HEK293T (cell line): ENCODE measurements around the gene C3.

Experiments used
- ARNT ChIP-seq: fragments of 450-650 bp; IDR thresholded peaks from 2 replicates; pipeline ENCODE4 v1.6.1; 2017; ENCODE audit warnings: mild to moderate bottlenecking
- BHLHE40 ChIP-seq: fragments of 450-650 bp; IDR thresholded peaks from 2 replicates; pipeline ENCODE4 v1.6.1; 2016; ENCODE audit warnings: mild to moderate bottlenecking, moderate library complexity, borderline replicate concordance
- CTBP1 ChIP-seq: fragments of 450-650 bp; IDR thresholded peaks from 2 replicates; pipeline ENCODE4 v1.6.1; 2016; ENCODE audit warnings: borderline replicate concordance
- ELF4 ChIP-seq: fragments of 450-650 bp; IDR thresholded peaks from 2 replicates; pipeline ENCODE4 v1.6.1; 2017; ENCODE audit warnings: antibody characterized with exemption
- FOXA1 ChIP-seq: fragments of 450-650 bp; IDR thresholded peaks from 2 replicates; pipeline ENCODE4 v1.6.1; 2016; ENCODE audit warnings: mild to moderate bottlenecking
- FOXK2 ChIP-seq: fragments of 450-650 bp; IDR thresholded peaks from 2 replicates; pipeline ENCODE4 v1.6.1; 2016; ENCODE audit warnings: mild to moderate bottlenecking
- FOXM1 ChIP-seq: fragments of 450-650 bp; IDR thresholded peaks from 2 replicates; pipeline ENCODE4 v1.6.1; 2017; ENCODE audit warnings: mild to moderate bottlenecking, borderline replicate concordance
- L3MBTL2 ChIP-seq: fragments of 450-650 bp; conservative IDR thresholded peaks from 2 replicates; pipeline ENCODE4 v1.6.1; 2016; ENCODE audit warnings: mild to moderate bottlenecking
- PKNOX1 ChIP-seq: fragments of 450-650 bp; IDR thresholded peaks from 2 replicates; pipeline ENCODE4 v1.6.1; 2016
- SP1 ChIP-seq: fragments of 450-650 bp; IDR thresholded peaks from 2 replicates; pipeline ENCODE4 v1.6.1; 2017
- SUZ12 ChIP-seq: fragments of 450-650 bp; IDR thresholded peaks from 2 replicates; pipeline ENCODE4 v1.6.1; 2016; ENCODE audit warnings: mild to moderate bottlenecking
- ZNF384 ChIP-seq: fragments of 450-650 bp; IDR thresholded peaks from 2 replicates; pipeline ENCODE4 v1.6.1; 2016

GRCh38 chr19:6725513-6726231 lies 5.2 kb upstream of the C3 start:
- TF ChIP-seq PKNOX1 (no peak), FOXM1 (no peak), FOXA1 (no peak), BHLHE40 (no peak), FOXK2 (no peak), SUZ12 (no peak), SP1 (no peak), ZNF384 (no peak), CTBP1 (no peak), ELF4 (no peak), ARNT (no peak), L3MBTL2 (no peak)
